H9 (cell line): ENCODE results near the gene MTFMT. TPM values are rescaled to one million over a fixed set of nuclear protein-coding genes. Genes with fewer than 3 reads are reported as not detected.

Experiments used
- DNase-seq: peaks from one replicate; pipeline ENCODE4 v3.0.0-alpha.2; 2017
- H2AFZ ChIP-seq: one replicate; pipeline ENCODE4 v1.6.1; 2013; ENCODE audit warnings: mild to moderate bottlenecking, low read length, control low read depth, moderate library complexity
- H2AK5ac ChIP-seq: 2 replicates; pipeline ENCODE4 v1.6.1; 2013; ENCODE audit warnings: low read length, control low read depth, mixed read lengths; ENCODE audit not compliant: insufficient read length
- H2BK120ac ChIP-seq: one replicate; pipeline ENCODE4 v1.6.1; 2013; ENCODE audit warnings: low read depth, mild to moderate bottlenecking, low read length, control low read depth, inconsistent platforms; ENCODE audit not compliant: poor library complexity, severe bottlenecking
- H2BK12ac ChIP-seq: 2 replicates; pipeline ENCODE4 v1.6.1; 2013; ENCODE audit warnings: low read length, control low read depth, mixed read lengths, low read depth; ENCODE audit not compliant: insufficient read length
- H2BK15ac ChIP-seq: 2 replicates; pipeline ENCODE4 v1.6.1; 2013; ENCODE audit warnings: low read depth, low read length, control low read depth
- H2BK20ac ChIP-seq: one replicate; pipeline ENCODE4 v1.6.1; 2013; ENCODE audit warnings: low read depth, mild to moderate bottlenecking, low read length, control low read depth, inconsistent platforms; ENCODE audit not compliant: poor library complexity, severe bottlenecking
- H2BK5ac ChIP-seq: 2 replicates; pipeline ENCODE4 v1.6.1; 2013; ENCODE audit warnings: low read length, control low read depth, mixed read lengths; ENCODE audit not compliant: insufficient read length
- H3K14ac ChIP-seq: 2 replicates; pipeline ENCODE4 v1.6.1; 2013; ENCODE audit warnings: low read length, control low read depth; ENCODE audit not compliant: insufficient read depth
- H3K18ac ChIP-seq: 2 replicates; pipeline ENCODE4 v1.6.1; 2013; ENCODE audit warnings: low read depth, mild to moderate bottlenecking, mixed read lengths, low read length, control low read depth; ENCODE audit not compliant: insufficient read length
- H3K23ac ChIP-seq: 2 replicates; pipeline ENCODE4 v1.6.1; 2013; ENCODE audit warnings: low read length, control low read depth, mixed read lengths, low read depth; ENCODE audit not compliant: insufficient read length
- H3K23me2 ChIP-seq: 2 replicates; pipeline ENCODE4 v1.6.1; 2013; ENCODE audit warnings: low read depth, mild to moderate bottlenecking, mixed read lengths, low read length, control low read depth; ENCODE audit not compliant: insufficient read length, poor library complexity, severe bottlenecking
- H3K27ac ChIP-seq: 2 replicates; pipeline ENCODE4 v1.5.1; 2013; ENCODE audit warnings: low read length, control low read depth, mixed read lengths, low read depth; ENCODE audit not compliant: insufficient read length
- H3K27me3 ChIP-seq: 2 replicates; pipeline ENCODE4 v1.6.1; 2013; ENCODE audit warnings: low read length, control low read depth, inconsistent platforms; ENCODE audit not compliant: insufficient read depth
- H3K4ac ChIP-seq: 2 replicates; pipeline ENCODE4 v1.6.1; 2013; ENCODE audit warnings: low read depth, mild to moderate bottlenecking, control low read depth, inconsistent platforms, low read length, moderate library complexity
- H3K4me1 ChIP-seq: 2 replicates; pipeline ENCODE4 v1.6.1; 2013; ENCODE audit warnings: low read length, control low read depth, inconsistent platforms; ENCODE audit not compliant: insufficient read depth
- H3K4me2 ChIP-seq: 2 replicates; pipeline ENCODE4 v1.6.1; 2013; ENCODE audit warnings: low read length, control low read depth, mixed read lengths; ENCODE audit not compliant: insufficient read length, insufficient read depth
- H3K56ac ChIP-seq: 2 replicates; pipeline ENCODE4 v1.6.1; 2013; ENCODE audit warnings: low read depth, mild to moderate bottlenecking, mixed read lengths, low read length, control low read depth; ENCODE audit not compliant: insufficient read length
- H3K79me1 ChIP-seq: 2 replicates; pipeline ENCODE4 v1.6.1; 2013; ENCODE audit warnings: low read depth, mild to moderate bottlenecking, moderate library complexity, low read length, control low read depth, inconsistent platforms; ENCODE audit not compliant: insufficient read depth, poor library complexity, severe bottlenecking
- H3K79me2 ChIP-seq: 2 replicates; pipeline ENCODE4 v1.6.1; 2013; ENCODE audit warnings: low read length, control low read depth, inconsistent platforms; ENCODE audit not compliant: insufficient read depth
- H3K9ac ChIP-seq: 2 replicates; pipeline ENCODE4 v1.6.1; 2013; ENCODE audit warnings: low read length, control low read depth, mixed read lengths; ENCODE audit not compliant: insufficient read length; ENCODE audit errors: extremely low read depth
- H3K9me3 ChIP-seq: one replicate; pipeline ENCODE4 v1.6.1; 2013; ENCODE audit warnings: low read depth, low read length, inconsistent platforms; ENCODE audit not compliant: control insufficient read depth
- H3T11ph ChIP-seq: one replicate; pipeline ENCODE4 v1.6.1; 2013; ENCODE audit warnings: mild to moderate bottlenecking, low read length, control low read depth, inconsistent platforms
- H4K20me1 ChIP-seq: one replicate; pipeline ENCODE4 v1.6.1; 2013; ENCODE audit not compliant: control insufficient read depth, insufficient read length, insufficient read depth
- H4K5ac ChIP-seq: 2 replicates; pipeline ENCODE4 v1.6.1; 2013; ENCODE audit warnings: low read depth, mild to moderate bottlenecking, mixed read lengths, low read length, control low read depth; ENCODE audit not compliant: insufficient read length
- H4K8ac ChIP-seq: replicated peaks from 2 replicates; pipeline ENCODE4 v1.6.1; 2013; ENCODE audit warnings: low read length, control low read depth, mixed read lengths, low read depth; ENCODE audit not compliant: insufficient read length
- H4K91ac ChIP-seq: 2 replicates; pipeline ENCODE4 v1.6.1; 2013; ENCODE audit warnings: low read depth, mild to moderate bottlenecking, moderate library complexity, mixed read lengths, low read length, control low read depth; ENCODE audit not compliant: insufficient read length
- H3K27ac Mint-ChIP-seq, 3 experiments: 2 replicates in 2 of 3; 3 replicates in 1 of 3; pipeline ENCODE4 v1.8.0; 2020 to 2021; ENCODE audit warnings: mixed read lengths in 3 of 3, mild to moderate bottlenecking in 1 of 3, moderate library complexity in 1 of 3
- H3K27me3 Mint-ChIP-seq: 2 replicates; pipeline ENCODE4 v1.8.0; 2021; ENCODE audit warnings: low read depth, mild to moderate bottlenecking, moderate library complexity, mixed read lengths
- H3K36me3 Mint-ChIP-seq, 3 experiments: 2 replicates in 2 of 3; 3 replicates in 1 of 3; pipeline ENCODE4 v1.8.0; 2020 to 2021; ENCODE audit warnings: low read depth in 3 of 3, mixed read lengths in 3 of 3; ENCODE audit not compliant: insufficient read depth in 1 of 3
- H3K4me1 Mint-ChIP-seq, 2 experiments: 2 replicates each; pipeline ENCODE4 v1.8.0; 2020; ENCODE audit warnings: mixed read lengths in 2 of 2
- H3K4me3 Mint-ChIP-seq, 2 experiments: 2 replicates in 1 of 2; 3 replicates in 1 of 2; pipeline ENCODE4 v1.8.0; 2020 to 2021; ENCODE audit warnings: mild to moderate bottlenecking in 2 of 2, mixed read lengths in 2 of 2, moderate library complexity in 1 of 2
- H3K9me3 Mint-ChIP-seq, 2 experiments: 2 replicates in 1 of 2; 3 replicates in 1 of 2; pipeline ENCODE4 v1.8.0; 2020; ENCODE audit warnings: mild to moderate bottlenecking in 2 of 2, mixed read lengths in 2 of 2, moderate library complexity in 1 of 2
- CTCF ChIP-seq: fragments of 200-600 bp; sonication (generic); conservative IDR thresholded peaks from 3 replicates; pipeline ENCODE4 v1.8.0; 2021; ENCODE audit warnings: antibody characterized with exemption, mild to moderate bottlenecking
- WGBS: extraction: QIAGEN DNeasy Blood & Tissue Kit; methylation state at CpG from one replicate; pipeline ENCODE4 v1.1.7; 2013; ENCODE audit warnings: missing lambda C conversion rate, low lambda C conversion rate, mixed read lengths; ENCODE audit not compliant: insufficient read length; ENCODE audit errors: extremely low coverage; 5-methylcytosine and 5-hydroxymethylcytosine counted together
- total RNA-seq: library from RNA; stranded (reverse); gene quantifications from 2 replicates; pipeline ENCODE4 v1.2.1, GENCODE V29; 2021

MTFMT gene
- total RNA-seq, 1 experiment from 2014 or later = 16.0 TPM

- Mint-ChIP-seq H3K27ac (no peak overlapping the region), H3K27me3 (peaks cover 14% of the 10 kb centered on the region), H3K9me3 (peaks cover 3 to 10% of the 10 kb centered on the region in 2 experiments; a peak in 3 of 5 replicates), H3K4me3 (no peak overlapping the region), H3K4me1 (peaks cover 16 to 20% of the 10 kb centered on the region in 2 experiments), H3K36me3 (peaks cover 0 to 1% (median 0%) of the 10 kb centered on the region in 3 experiments; a peak in 3 of 7 replicates)
- no peak overlapping the region for H3K9ac ChIP-seq
- no peaks in the 10 kb centered on the region for H3K79me2 ChIP-seq
- no peak overlapping the region for H3K18ac ChIP-seq
- H3K27me3 ChIP-seq = no peaks in the 10 kb centered on the region
- H2BK120ac ChIP-seq = no peak overlapping the region
- no peak overlapping the region for H3K23ac ChIP-seq
- H2AFZ ChIP-seq = no peak overlapping the region
- H3K23me2 ChIP-seq = peaks cover 3% of the 10 kb centered on the region
- no peaks in the 10 kb centered on the region for H3K79me1 ChIP-seq
- DNase-seq = no peak
- no peak overlapping the region for H2BK5ac ChIP-seq
- no CpG with 5 or more reads among the region's 1 CpG for WGBS
- H2AK5ac ChIP-seq = no peak overlapping the region
- no peaks in the 10 kb centered on the region for H3K4me1 ChIP-seq
- H3T11ph ChIP-seq = no peak overlapping the region
- no peak overlapping the region for H3K4me2 ChIP-seq
- no peak overlapping the region for H3K4ac ChIP-seq
- H3K9me3 ChIP-seq = no peaks in the 10 kb centered on the region
- no peak overlapping the region for H2BK20ac ChIP-seq
- H3K14ac ChIP-seq = no peak overlapping the region
- TF ChIP-seq CTCF = no peak
- H4K91ac ChIP-seq = no peak overlapping the region
- no peaks in the 10 kb centered on the region for H4K20me1 ChIP-seq
- no peak overlapping the region for H4K8ac ChIP-seq
- no peak overlapping the region for H2BK15ac ChIP-seq
- no peak overlapping the region for H3K27ac ChIP-seq
- no peak overlapping the region for H4K5ac ChIP-seq
- H2BK12ac ChIP-seq = no peak overlapping the region
- H3K56ac ChIP-seq = no peak overlapping the region
Observed at GRCh38 chr15:65072027-65072426, 42.6 kb upstream of the MTFMT start.
